Common myeloid progenitor, CD34-positive (primary cell): Measurements from ENCODE around the gene OR1N1.
"Not testable (repeated sequence)": the region's sequence is repeated elsewhere in the genome, so short reads cannot be mapped to it uniquely, and the experiment has no call there.

Experiments
- CTCF ChIA-PET: fragments of 350-600 bp; sonication (Branson Sonifier 250); formaldehyde crosslinking; loops from one replicate; lab custom pipeline; 2021; ENCODE audit warnings: antibody characterized with exemption; lab: Charles Lee
- POLR2A ChIA-PET: fragments of 350-600 bp; sonication (Branson Sonifier 250); formaldehyde crosslinking; loops from one replicate; lab custom pipeline; 2021; ENCODE audit warnings: antibody characterized with exemption; lab: Charles Lee
- DNase-seq, 3 donors: peaks; one replicate each; pipeline versions ENCODE4 v3.0.0 to v3.0.0-alpha.2; 2013
- H3K27ac ChIP-seq, 2 experiments: 1 replicate in 1 of 2; 2 replicates in 1 of 2; pipeline ENCODE4 v1.7.0; 2013; ENCODE audit warnings: inconsistent platforms in 2 of 2, low read length in 2 of 2, mild to moderate bottlenecking in 2 of 2, low read depth in 1 of 2, moderate library complexity in 1 of 2; ENCODE audit not compliant: severe bottlenecking in 2 of 2, insufficient read depth in 1 of 2, poor library complexity in 1 of 2
- H3K27me3 ChIP-seq, 5 experiments: replicated peaks in 2 of 5; 1 replicate in 3 of 5; 2 replicates in 2 of 5; pipeline versions ENCODE4 v1.6.1 to v1.7.0; 2013; ENCODE audit warnings: low read length in 4 of 5, mild to moderate bottlenecking in 2 of 5, moderate library complexity in 2 of 5, inconsistent platforms in 1 of 5; ENCODE audit not compliant: insufficient read depth in 5 of 5, control insufficient read depth in 4 of 5
- H3K36me3 ChIP-seq, 4 experiments: 1 replicate in 2 of 4; 2 replicates in 2 of 4; pipeline versions ENCODE4 v1.6.1 to v1.7.0; 2013; ENCODE audit warnings: low read length in 3 of 4, control low read depth in 1 of 4, mild to moderate bottlenecking in 1 of 4; ENCODE audit not compliant: control insufficient read depth in 4 of 4, insufficient read depth in 4 of 4
- H3K4me1 ChIP-seq, 4 experiments: 1 replicate in 3 of 4; 2 replicates in 1 of 4; pipeline versions ENCODE4 v1.6.1 to v1.7.1; 2013; ENCODE audit warnings: low read length in 3 of 4, mild to moderate bottlenecking in 3 of 4, control low read depth in 1 of 4, inconsistent platforms in 1 of 4, moderate library complexity in 1 of 4; ENCODE audit not compliant: control insufficient read depth in 4 of 4, insufficient read depth in 4 of 4; ENCODE audit errors: control extremely low read depth in 1 of 4
- H3K4me3 ChIP-seq, 7 experiments: 1 replicate in 4 of 7; 2 replicates in 3 of 7; pipeline versions ENCODE4 v1.5.1 to v1.7.0; 2013; ENCODE audit warnings: mild to moderate bottlenecking in 7 of 7, low read length in 6 of 7, moderate library complexity in 6 of 7, inconsistent platforms in 2 of 7, low read depth in 2 of 7, control low read depth in 1 of 7; ENCODE audit not compliant: insufficient read depth in 4 of 7, control insufficient read depth in 1 of 7; ENCODE audit errors: extremely low read depth in 1 of 7
- H3K9me3 ChIP-seq, 5 experiments: 1 replicate in 4 of 5; 2 replicates in 1 of 5; pipeline versions ENCODE4 v1.6.1 to v1.7.1; 2013; ENCODE audit warnings: low read length in 4 of 5, mild to moderate bottlenecking in 2 of 5, inconsistent platforms in 1 of 5, low read depth in 1 of 5, moderate library complexity in 1 of 5; ENCODE audit not compliant: control insufficient read depth in 4 of 5, insufficient read depth in 2 of 5; ENCODE audit errors: control extremely low read depth in 1 of 5
- WGBS: methylation state at CpG from one replicate; pipeline ENCODE4 v1.1.5; 2013; ENCODE audit not compliant: insufficient coverage; 5-methylcytosine and 5-hydroxymethylcytosine counted together

Gene OR1N1

GRCh38 chr9:122546196-122546595, 19.1 kb upstream of the OR1N1 start:
- ChIA-PET CTCF (no interaction called here), POLR2A (no interaction called here)
- H3K27me3 ChIP-seq = peaks cover 0 to 2% (median 0%) of the 10 kb centered on the region in 5 experiments
- no peaks in the 10 kb centered on the region for H3K4me1 ChIP-seq
- peaks cover 0 to 3% (median 0%) of the 10 kb centered on the region in 5 experiments for H3K9me3 ChIP-seq
- H3K36me3 ChIP-seq = no peaks in the 10 kb centered on the region
- no peak for DNase-seq
- H3K27ac ChIP-seq = no peak overlapping the region
- H3K4me3 ChIP-seq = no peak overlapping the region
- WGBS = 74% methylated on average over 5 of the region's 8 CpGs

- POLR2A ChIA-PET = no interaction called here
- H3K4me1 ChIP-seq = no peaks in the 10 kb centered on the region
- no peak overlapping the region for H3K27ac ChIP-seq
- CTCF ChIA-PET = no interaction called here
- no CpG with 5 or more reads among the region's 2 CpGs for WGBS
- no peaks in the 10 kb centered on the region for H3K9me3 ChIP-seq
- H3K36me3 ChIP-seq = no peaks in the 10 kb centered on the region
- H3K4me3 ChIP-seq = no peak overlapping the region
- DNase-seq = no peak
- no peaks in the 10 kb centered on the region for H3K27me3 ChIP-seq
Measured at GRCh38 chr9:122538757-122539156, 11.7 kb upstream of the OR1N1 start.

GRCh38 chr9:122537066-122537465, 10.0 kb upstream of the OR1N1 start:
- H3K27ac ChIP-seq, DNase-seq, H3K27me3 ChIP-seq, CTCF ChIA-PET, H3K9me3 ChIP-seq, POLR2A ChIA-PET, H3K4me3 ChIP-seq, H3K4me1 ChIP-seq, H3K36me3 ChIP-seq: not testable (repeated sequence)
- WGBS = 95% methylated on average over 3 of the region's 7 CpGs

GRCh38 chr9:122536134-122536533, 9.0 kb upstream of the OR1N1 start:
- H3K27ac ChIP-seq = no peak overlapping the region
- CTCF ChIA-PET = no interaction called here
- H3K4me1 ChIP-seq = no peaks in the 10 kb centered on the region
- 100% methylated on average over 1 of the region's 1 CpG for WGBS
- H3K36me3 ChIP-seq = no peaks in the 10 kb centered on the region
- POLR2A ChIA-PET = no interaction called here
- no peak overlapping the region for H3K4me3 ChIP-seq
- no peaks in the 10 kb centered on the region for H3K9me3 ChIP-seq
- no peaks in the 10 kb centered on the region for H3K27me3 ChIP-seq
- no peak for DNase-seq

- H3K4me1 ChIP-seq, DNase-seq, H3K4me3 ChIP-seq, H3K27ac ChIP-seq, H3K9me3 ChIP-seq, H3K27me3 ChIP-seq, CTCF ChIA-PET, POLR2A ChIA-PET, H3K36me3 ChIP-seq: not testable (repeated sequence)
- WGBS = 100% methylated on average over 2 of the region's 4 CpGs
Measured at GRCh38 chr9:122531157-122531556, 4.1 kb upstream of the OR1N1 start.

GRCh38 chr9:122526602-122527001, 491 bp downstream of the OR1N1 start:
- CTCF ChIA-PET = no interaction called here
- POLR2A ChIA-PET = no interaction called here
- no peak overlapping the region for H3K27ac ChIP-seq
- H3K36me3 ChIP-seq = no peaks in the 10 kb centered on the region
- 91% methylated on average over 10 of the region's 10 CpGs for WGBS
- DNase-seq = no peak
- H3K9me3 ChIP-seq = peaks cover 0 to 2% (median 0%) of the 10 kb centered on the region in 5 experiments
- H3K4me1 ChIP-seq = no peaks in the 10 kb centered on the region
- H3K27me3 ChIP-seq = peaks cover 0 to 3% (median 2%) of the 10 kb centered on the region in 5 experiments
- no peak overlapping the region for H3K4me3 ChIP-seq

GRCh38 chr9:122519376-122519775, 7.7 kb downstream of the OR1N1 start:
- ChIA-PET POLR2A (no interaction called here), CTCF (no interaction called here)
- Histone ChIP-seq H3K4me1 (no peaks in the 10 kb centered on the region), H3K27ac (no peak overlapping the region), H3K9me3 (peaks cover 0 to 2% (median 0%) of the 10 kb centered on the region in 5 experiments), H3K36me3 (no peaks in the 10 kb centered on the region), H3K4me3 (no peak overlapping the region), H3K27me3 (peaks cover 0 to 8% (median 2%) of the 10 kb centered on the region in 5 experiments)
- 100% methylated on average over 3 of the region's 3 CpGs for WGBS
- DNase-seq = no peak
